ENCODE measurements around the gene PARVA.

Gene PARVA

DNA sequence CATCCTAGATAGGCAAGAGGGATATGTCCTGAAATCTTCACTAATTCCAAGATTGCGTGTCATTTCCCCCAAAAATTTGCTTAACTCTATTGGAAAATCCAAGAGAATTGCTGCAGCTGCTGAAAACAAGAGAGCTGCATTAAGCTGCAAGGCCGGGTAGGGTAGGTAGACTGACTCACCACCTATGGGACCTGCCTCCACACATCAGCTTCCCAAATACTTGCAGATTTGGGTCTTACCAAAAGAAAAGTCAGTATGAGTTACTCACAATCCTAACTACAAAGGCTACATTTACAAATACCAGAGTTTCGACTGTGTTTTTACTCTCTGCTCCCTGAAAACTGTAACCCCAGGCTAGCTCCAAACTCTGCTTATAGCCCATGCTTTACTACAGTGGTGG, 154.3 kb downstream of the PARVA start:
- no peak for TF ChIP-seq ZNF274 (IDR thresholded peaks at IDR 0.05; ENCODE audit: low read depth, low read length)
- no peak overlapping the region for H3K4me3 ChIP-seq (ENCODE audit: low read length)

DNA sequence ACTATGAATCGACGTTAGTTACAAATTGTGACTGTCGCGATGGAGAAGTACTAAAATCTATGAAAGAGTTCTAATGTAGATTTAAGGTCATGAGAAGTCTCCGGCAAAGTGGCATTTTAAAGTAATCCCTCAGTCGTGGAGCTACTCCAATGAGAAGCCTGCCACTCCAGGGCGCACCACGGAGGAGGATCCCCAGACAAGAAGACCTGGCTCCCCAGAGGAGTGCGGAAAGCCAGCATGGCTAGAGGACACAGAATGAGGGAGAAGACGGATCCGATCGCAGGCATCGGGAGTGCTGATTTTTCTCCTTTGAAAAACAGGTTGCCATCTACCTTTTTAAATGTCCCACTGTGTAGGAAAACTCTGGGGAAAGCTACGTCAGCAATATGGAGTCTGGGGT, 155.2 kb downstream of the PARVA start:
- TF ChIP-seq ZNF274 (IDR thresholded peaks at IDR 0.05; ENCODE audit: low read depth, low read length): no peak
- no peak overlapping the region for H3K4me3 ChIP-seq (ENCODE audit: low read length)

DNA sequence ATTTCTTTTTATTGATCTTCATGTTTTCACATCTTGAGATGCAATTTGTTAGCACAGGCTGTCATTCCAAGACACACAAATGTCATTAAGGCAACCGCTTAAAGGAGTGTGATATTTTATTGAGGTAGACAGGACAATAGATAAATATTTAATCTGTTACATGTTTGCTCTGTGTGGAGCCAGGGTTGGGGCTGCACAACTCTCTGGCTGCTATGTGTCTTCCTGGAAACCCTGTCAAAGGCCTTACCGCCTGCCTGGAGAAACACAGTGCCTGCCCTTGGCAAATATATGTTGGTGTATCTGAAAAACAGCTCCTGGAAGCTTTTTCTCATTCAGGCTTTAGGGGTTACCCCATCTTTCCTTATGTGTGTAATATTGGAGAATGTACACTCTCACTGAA, 157.2 kb downstream of the PARVA start:
- no peak for TF ChIP-seq ZNF274 (IDR thresholded peaks at IDR 0.05; ENCODE audit: low read depth, low read length)
- no peak overlapping the region for H3K4me3 ChIP-seq (ENCODE audit: low read length)

DNA sequence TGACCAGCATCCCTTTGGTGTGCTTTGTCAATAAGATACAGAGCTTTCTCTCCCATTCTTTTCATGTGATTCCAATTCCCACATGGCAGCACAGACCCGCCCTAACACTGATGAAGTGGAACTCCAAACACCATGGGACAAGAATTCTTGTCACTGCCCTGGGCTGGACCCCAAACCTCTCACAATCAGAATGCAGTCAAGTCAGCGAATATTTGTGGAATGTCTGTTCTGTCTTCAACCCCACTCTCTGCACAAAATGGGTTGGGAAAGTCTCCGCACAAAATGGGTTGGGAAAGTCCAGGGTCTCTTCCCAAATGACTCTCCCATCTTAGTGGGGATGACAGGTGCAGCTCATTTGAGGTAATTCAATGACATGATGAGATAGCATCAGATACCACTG, 157.9 kb downstream of the PARVA start:
- TF ChIP-seq ZNF274 (IDR thresholded peaks at IDR 0.05; ENCODE audit: low read depth, low read length): no peak
- H3K4me3 ChIP-seq (ENCODE audit: low read length): no peak overlapping the region

DNA sequence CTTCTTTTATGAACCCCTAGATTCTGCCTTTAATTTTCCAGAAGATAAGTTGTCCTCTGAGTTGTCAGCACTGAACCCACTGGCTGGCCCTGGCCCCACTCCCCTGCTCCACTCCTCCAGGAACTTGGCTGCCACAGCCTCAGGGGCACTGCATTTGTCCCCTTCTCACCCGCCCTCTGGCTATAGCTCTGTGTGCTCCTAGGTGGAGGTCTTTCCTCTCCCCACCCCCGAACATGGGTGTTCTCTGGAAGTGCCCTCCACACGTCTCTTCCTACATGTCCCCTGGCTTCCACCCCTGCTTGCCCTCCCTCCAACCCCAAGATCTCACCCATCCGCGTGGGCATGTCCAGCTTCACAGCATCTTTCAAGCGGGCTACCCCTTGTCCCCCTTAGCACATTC, 159.2 kb downstream of the PARVA start:
- H3K4me3 ChIP-seq (ENCODE audit: low read length): no peak overlapping the region
- TF ChIP-seq ZNF274 (IDR thresholded peaks at IDR 0.05; ENCODE audit: low read depth, low read length): no peak

DNA sequence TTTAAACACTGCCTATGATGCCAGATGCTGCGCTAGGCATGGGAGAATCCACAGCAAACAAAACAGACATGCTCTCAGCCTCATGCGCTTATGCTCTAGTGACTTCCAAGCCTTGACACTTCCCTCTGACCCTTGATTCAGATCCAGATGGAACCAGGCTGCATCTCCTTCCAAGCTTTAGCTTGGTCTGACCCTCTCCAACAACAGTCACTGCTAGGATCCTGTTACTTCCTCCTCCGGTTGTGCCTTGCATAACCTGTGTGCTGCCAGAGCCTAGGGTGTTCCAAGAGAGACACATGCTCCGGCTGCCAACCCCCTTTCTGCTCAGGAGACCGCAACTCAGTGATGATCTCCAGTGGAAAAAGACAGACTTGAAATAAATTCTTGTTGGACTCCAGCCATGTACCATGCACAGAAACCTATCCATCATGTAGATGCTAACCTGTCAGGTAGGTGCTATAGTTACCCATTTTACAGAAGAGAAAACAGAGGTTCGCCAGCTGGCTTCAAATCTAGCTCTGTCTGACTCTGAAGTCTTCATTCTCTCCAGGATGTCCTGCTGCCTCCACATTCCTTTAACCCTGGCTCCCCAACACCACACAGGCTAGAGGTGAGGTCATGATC, 160.5 kb downstream of the PARVA start:
- TF ChIP-seq ZNF274 (IDR thresholded peaks at IDR 0.05; ENCODE audit: low read depth, low read length): no peak

DNA sequence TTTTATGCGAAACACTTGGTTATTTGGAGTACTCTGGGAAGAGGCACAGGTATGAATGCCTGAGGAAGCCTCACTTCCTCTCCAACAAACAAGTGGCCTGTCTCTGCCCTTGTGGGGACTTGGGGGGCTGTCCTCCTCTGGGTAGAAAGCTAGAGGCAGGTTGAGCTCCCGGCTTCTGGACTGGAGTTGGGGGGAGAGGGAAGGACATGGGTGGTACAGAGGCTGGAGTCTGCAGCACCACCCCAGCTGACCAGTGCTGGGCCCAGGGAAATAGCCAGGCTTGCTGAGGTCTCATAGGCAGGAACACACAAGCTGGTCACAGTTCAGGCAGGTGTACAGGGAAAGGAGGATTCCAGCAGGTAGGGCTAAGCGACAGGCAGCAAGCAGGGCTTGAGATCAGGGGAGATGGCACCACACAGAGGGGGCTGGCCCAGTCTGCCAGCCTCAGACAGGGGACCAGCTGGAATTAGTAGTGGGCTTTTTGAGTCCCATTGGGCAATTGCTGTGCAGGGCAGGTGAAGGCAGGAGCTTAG, 161.6 kb downstream of the PARVA start:
- TF ChIP-seq ZNF274 (IDR thresholded peaks at IDR 0.05; ENCODE audit: low read depth, low read length): no peak
- no peak overlapping the region for H3K4me3 ChIP-seq (ENCODE audit: low read length)

More for the DNA sequence above, 160.5 kb downstream of the PARVA start:
- no peak overlapping the region for H3K4me3 ChIP-seq (ENCODE audit: low read length)

DNA sequence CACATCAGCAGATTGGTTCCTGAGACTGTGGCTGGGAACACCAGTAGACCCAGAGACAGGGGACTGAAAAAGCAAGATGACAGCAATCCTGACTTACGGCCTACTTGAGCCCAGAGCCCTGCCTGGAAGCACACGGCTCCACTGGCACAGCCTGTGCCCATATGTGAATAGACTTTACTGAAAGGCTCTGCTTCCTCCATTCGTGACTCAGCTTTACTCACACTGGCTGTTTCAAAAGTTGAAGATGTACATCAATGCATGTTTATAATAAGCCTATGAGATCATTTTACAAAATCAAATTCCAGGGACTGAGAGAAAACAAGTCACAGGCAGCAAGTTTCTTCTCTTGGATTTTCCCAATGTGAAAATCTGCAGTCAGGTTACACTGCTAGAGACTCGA, 162.2 kb downstream of the PARVA start:
- TF ChIP-seq ZNF274 (IDR thresholded peaks at IDR 0.05; ENCODE audit: low read depth, low read length): no peak
- H3K4me3 ChIP-seq (ENCODE audit: low read length): no peak overlapping the region

DNA sequence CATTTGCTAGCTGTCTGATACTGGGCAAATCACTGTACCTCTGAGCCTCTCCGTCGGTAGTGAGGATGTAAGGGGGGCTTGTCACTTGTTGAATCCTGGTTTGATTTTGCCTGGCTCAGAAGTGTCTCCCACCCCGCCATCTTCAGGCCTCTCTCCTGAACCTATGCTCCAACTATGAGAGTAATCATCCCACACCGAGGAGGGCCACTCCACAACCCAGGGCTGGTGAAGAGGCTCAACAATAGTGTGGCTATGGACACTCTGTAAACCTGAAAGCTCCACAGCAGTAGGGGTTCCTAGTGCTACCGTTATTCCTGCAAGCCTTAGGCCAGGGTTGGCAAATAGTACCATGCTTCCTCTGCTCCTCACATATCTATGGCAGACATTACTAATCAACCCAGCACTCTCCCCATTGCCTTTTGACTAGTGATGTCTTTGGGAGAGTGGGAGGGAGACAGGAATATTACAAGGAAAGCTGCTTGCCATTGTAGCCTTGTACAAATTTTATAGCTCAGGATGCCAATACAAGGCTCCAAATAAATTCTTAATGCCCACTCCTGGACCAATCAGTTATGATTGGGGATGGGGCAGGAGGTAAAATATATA, 162.8 kb downstream of the PARVA start:
- no peak overlapping the region for H3K4me3 ChIP-seq (ENCODE audit: low read length)
- no peak for TF ChIP-seq ZNF274 (IDR thresholded peaks at IDR 0.05; ENCODE audit: low read depth, low read length)

DNA sequence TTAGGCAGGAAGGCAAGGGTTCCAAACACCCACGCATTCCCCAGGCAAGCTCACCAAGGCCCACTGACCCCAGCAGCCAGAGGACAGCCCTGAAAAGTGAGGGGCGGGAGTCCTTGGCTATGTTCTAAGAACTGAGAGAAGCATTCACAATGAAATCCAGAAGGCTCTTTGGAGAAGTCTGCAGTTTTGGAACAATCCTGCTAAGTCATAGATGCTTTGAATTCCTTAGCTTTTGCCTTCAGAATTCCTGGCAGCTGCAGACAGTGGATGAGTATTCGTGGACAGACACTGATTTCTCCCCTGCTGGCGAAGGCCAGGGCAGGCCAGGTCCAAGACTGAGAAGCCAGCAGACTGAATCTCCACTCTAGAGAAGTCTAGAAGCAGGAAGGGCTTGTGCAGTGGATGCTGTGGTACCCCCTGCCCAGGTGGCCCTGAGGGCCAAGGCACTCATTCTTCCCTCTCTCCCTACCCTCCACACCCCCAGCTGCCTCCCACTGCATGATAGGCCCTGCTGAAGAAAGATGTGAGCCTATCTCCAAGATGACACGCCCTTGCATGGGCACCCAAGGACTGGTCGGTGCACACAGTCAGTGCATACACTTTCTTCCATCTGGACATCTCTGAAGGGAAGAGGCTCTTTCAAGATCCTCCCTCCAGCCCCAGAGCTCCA, 163.7 kb downstream of the PARVA start:
- no peak for TF ChIP-seq ZNF274 (IDR thresholded peaks at IDR 0.05; ENCODE audit: low read depth, low read length)
- no peak overlapping the region for H3K4me3 ChIP-seq (ENCODE audit: low read length)

DNA sequence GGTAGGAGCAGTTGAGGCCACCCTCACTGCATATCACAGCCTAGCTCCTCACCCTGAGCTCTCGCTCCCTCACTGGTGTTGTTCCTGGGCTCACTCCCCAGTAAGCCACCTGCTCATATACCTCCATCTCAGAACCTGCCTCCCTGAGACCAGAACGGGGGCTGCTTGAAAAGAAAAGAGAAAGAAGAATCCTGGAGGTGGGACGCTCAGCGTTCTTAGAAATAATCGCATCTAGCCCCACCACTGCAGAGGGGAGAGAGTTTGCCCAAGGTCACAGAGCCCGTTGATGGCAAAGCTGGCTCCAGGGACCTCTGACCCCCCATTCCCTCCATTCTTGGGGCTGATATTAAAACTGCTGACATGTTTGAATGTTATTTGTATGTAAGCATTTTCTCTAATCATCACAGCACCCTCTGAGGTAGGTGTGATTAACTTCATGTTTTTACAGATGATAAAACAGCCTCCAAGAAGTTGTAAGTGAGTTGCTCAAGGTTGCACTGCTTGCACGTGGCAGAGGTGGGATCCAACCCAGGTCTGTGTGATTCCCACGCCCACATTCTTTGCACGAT, 164.3 kb downstream of the PARVA start:
- no peak overlapping the region for H3K4me3 ChIP-seq (ENCODE audit: low read length)
- no peak for TF ChIP-seq ZNF274 (IDR thresholded peaks at IDR 0.05; ENCODE audit: low read depth, low read length)

DNA sequence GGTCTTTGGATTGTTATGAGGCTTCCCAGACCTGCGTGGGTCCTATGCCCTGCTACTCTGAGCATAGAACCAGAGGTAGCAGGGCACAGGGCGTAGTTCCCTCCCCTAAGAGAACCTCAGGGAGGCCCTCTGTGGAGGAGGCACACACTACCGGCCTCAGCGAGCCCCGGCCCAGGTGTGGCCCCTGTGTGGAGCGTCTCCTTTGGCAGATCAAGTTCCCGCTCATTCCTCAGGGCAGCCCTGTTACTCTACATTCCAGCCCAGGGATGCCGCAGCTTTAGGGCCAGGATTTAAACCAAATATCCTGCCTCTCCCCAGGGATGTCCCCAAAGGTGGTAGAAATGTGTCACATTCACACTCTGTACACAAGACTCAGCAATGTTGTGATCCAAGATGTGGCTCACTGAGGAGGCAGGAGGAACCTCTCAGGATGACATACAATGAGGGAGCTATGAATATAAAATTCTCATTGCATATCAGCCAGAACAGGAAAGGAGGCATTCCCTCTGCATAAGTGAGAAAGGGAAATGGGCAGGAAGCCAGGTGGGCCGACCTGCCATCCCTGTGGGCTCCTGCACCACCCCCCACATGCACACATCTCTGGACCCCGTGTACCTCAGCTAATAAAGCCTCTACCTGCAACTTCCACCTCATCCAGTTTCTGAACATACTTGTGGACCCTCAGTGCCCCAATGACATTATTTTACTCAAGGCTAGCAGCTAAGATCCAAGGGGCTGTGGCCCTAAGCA, 165.0 kb downstream of the PARVA start:
- H3K4me3 ChIP-seq (ENCODE audit: low read length): no peak overlapping the region

DNA sequence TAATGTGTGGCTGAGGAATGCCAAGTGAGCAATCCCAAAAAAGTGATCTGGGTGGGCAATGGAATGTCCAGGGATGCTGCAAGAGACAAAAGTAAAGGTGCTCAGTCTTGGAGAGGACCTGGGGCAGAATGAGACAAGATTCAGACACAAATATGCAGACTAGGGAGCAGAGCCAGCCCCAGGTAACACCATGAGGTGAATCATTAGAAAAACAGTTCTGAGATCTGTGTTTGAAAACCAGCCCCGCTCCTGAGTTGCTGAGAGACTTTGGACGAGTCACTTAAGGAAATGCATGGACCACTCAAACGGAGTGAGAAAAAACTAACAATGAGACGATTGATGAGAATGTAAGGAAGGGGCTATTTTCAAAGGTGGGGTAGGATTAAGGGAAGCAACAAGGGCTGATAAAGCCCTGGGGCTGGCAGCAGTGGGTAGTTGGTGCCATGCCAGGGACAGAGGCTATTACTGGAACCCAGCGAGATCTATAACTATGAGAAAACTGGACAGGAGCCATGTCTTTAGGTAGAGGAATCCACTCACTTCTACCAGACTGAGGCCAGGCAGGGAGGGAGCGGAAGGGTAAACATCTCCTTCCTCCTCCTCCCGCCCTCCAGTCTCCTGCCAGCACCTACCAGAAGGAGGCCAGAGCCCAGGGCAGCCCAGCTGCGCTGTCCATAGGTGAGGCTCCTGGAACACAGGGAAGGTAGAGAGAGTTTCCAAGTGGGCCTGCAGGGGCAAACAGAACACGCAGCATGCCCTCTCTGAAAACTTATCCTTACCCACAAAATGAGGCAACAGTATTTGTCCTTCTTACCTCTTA, 166.4 kb downstream of the PARVA start:
- TF ChIP-seq ZNF274 (IDR thresholded peaks at IDR 0.05; ENCODE audit: low read depth, low read length): no peak
- H3K4me3 ChIP-seq (ENCODE audit: low read length): no peak overlapping the region

More for the DNA sequence above, 165.0 kb downstream of the PARVA start:
- TF ChIP-seq ZNF274 (IDR thresholded peaks at IDR 0.05; ENCODE audit: low read depth, low read length): no peak

Measured in GM08714 (cell line).